Measurements from ENCODE around the gene PDHB.

GRCh38 chr3:58408906-58409305 is 24.7 kb downstream of the PDHB start:
- TF ChIP-seq CTCF (IDR thresholded peaks at IDR 0.05; ENCODE audit: low read depth, low read length), result no peak
- TF ChIP-seq EZH2phosphoT487 (IDR thresholded peaks at IDR 0.05; ENCODE audit: low read depth), result no peak

Measured in OCI-LY3 (cell line).